Fibroblast of gingiva (primary cell): ENCODE measurements around the gene TCEA2.
A peak's percentile ranks its signal among the peaks of the same experiment; 100 is the strongest.

Experiments
- DNase-seq: peaks from one replicate; pipeline ENCODE4 v3.0.0-alpha.2; 2011; ENCODE audit warnings: low read depth

The TCEA2 gene

GRCh38 chr20:64062596-64063388, at the start of gene TCEA2:
Gene TCEA2, plus strand, starts transcription at chr20:64063198. Its CDS starts 115 bp downstream, at chr20:64063313.
- peak; percentile 95 for DNase-seq

GRCh38 chr20:64015635-64016034, 47.4 kb upstream of the TCEA2 start:
- no peak for DNase-seq

GRCh38 chr20:64021124-64021975, 41.6 kb upstream of the TCEA2 start:
- no peak for DNase-seq

- peak; percentile 28 for DNase-seq
Measured at GRCh38 chr20:64022671-64023360, 40.2 kb upstream of the TCEA2 start.

GRCh38 chr20:64023361-64024140, 39.4 kb upstream of the TCEA2 start:
- no peak for DNase-seq

GRCh38 chr20:64024141-64024990, 38.6 kb upstream of the TCEA2 start:
- no peak for DNase-seq

GRCh38 chr20:64025101-64025825, 37.7 kb upstream of the TCEA2 start:
- DNase-seq, result no peak

- peak; percentile 58 for DNase-seq
Measured at GRCh38 chr20:64025826-64026412, 37.1 kb upstream of the TCEA2 start.

- DNase-seq, result no peak
Measured at GRCh38 chr20:64027981-64028685, 34.9 kb upstream of the TCEA2 start.

GRCh38 chr20:64029293-64030117, 33.5 kb upstream of the TCEA2 start:
- no peak for DNase-seq

GRCh38 chr20:64030371-64031134, 32.4 kb upstream of the TCEA2 start:
- DNase-seq, result no peak

- no peak for DNase-seq
Measured at GRCh38 chr20:64031822-64032314, 31.1 kb upstream of the TCEA2 start.

- DNase-seq, result no peak
Measured at GRCh38 chr20:64032706-64033624, 30.0 kb upstream of the TCEA2 start.

GRCh38 chr20:64033981-64034493, 29.0 kb upstream of the TCEA2 start:
- no peak for DNase-seq

GRCh38 chr20:64035066-64035932, 27.7 kb upstream of the TCEA2 start:
- DNase-seq, result no peak
